ENCODE measurements around the gene ZBTB45. TPM values are rescaled to one million over a fixed set of nuclear protein-coding genes. Genes with fewer than 3 reads are reported as not detected.

ZBTB45 gene
- total and polyA plus RNA-seq, 9 of the 15 experiments (the other 6 are each of a cell fraction or from before 2014, with no cell fraction given) = 0.08 to 16.1 (median 1.8) TPM

DNA sequence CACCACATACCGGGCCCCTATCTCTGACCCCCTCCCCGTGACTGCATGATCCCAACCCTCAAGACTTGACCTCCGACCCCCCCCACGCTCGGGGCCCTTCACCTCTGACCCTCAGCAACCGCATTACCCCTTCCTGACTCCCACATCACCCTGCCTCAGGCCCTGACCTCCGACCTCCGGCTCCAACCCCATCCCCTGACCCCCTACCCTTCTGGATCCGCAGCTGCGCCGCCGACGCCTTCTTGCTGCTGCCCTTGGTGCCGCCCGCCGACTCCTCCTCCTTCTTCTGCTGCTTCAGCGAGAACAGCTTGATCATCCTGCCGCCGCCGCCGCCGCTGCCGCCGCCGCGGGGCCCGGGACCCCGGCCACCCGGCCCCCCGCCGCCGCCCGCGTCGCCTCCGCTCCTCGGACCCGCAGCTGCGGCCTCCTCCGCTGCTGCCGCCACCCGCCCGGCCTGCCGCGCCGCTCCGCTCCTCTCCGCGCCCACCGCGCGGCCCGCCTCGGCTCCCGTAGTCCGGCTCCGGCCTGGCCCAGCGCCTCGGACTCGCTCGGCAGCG lies 38.5 kb upstream of the ZBTB45 start, which contains the start of gene UBE2M (continued):
- TF ChIP-seq ZBTB34 (CRISPR knock-in tag; IDR thresholded peaks at IDR 0.05) (no peak), HNRNPUL1 (IDR thresholded peaks at IDR 0.05; ENCODE audit: low read length) (no peak), SIX5 (IDR thresholded peaks at IDR 0.05; ENCODE audit: borderline replicate concordance in 1 of 2, insufficient read depth in 1 of 2, low read depth in 1 of 2, low read length in 2 of 2) (no peak), XRCC5 (IDR thresholded peaks at IDR 0.05; ENCODE audit: low read depth, low read length) (0 out of 2 replicates have a peak, but pooled peaks have one; percentile 11), ZNF316 (IDR thresholded peaks at IDR 0.05) (peak; percentile 38), ZBTB8A (IDR thresholded peaks at IDR 0.05; ENCODE audit: partially characterized antibody) (no peak), ZNF311 (CRISPR knock-in tag; IDR thresholded peaks at IDR 0.05) (no peak), ZNF766 (CRISPR knock-in tag; conservative IDR thresholded peaks at IDR 0.05) (0 out of 2 replicates have a peak, but pooled peaks have one; percentile 31), HDAC2 (IDR thresholded peaks at IDR 0.05) (peak; percentile 44; the same call in 1 of the 2 replicates), PHB2 (IDR thresholded peaks at IDR 0.05; ENCODE audit: low read depth) (no peak), SIN3B (IDR thresholded peaks at IDR 0.05; ENCODE audit: low read depth) (no peak), C11orf30 (IDR thresholded peaks at IDR 0.05; ENCODE audit: low read depth) (peak; percentile 56), ATF2 (CRISPR knock-in tag; IDR thresholded peaks at IDR 0.05) (no peak), HSF4 (CRISPR knock-in tag; IDR thresholded peaks at IDR 0.05; ENCODE audit: borderline replicate concordance) (no peak), YY1 (IDR thresholded peaks at IDR 0.05; ENCODE audit: borderline replicate concordance in 1 of 3, control insufficient read depth in 1 of 3, extremely low read depth in 1 of 3, insufficient read depth in 3 of 3, insufficient read length in 1 of 3, insufficient replicate concordance in 2 of 3, low read depth in 1 of 3, low read length in 2 of 3) (peak in 1 of 3 experiments; percentile 44), SLC30A9 (CRISPR knock-in tag; IDR thresholded peaks at IDR 0.05) (no peak), STAG1 (CRISPR knock-in tag; IDR thresholded peaks at IDR 0.05; ENCODE audit: borderline replicate concordance) (no peak), SIRT6 (IDR thresholded peaks at IDR 0.05; ENCODE audit: low read depth, low read length) (no peak), RAD21 (CRISPR knock-in tag; conservative IDR thresholded peaks at IDR 0.05 in 1 of 2, IDR thresholded peaks at IDR 0.05 in 1 of 2) (no peak), MTA3 (IDR thresholded peaks at IDR 0.05; ENCODE audit: borderline replicate concordance) (peak; percentile 82; the same call in 1 of the 2 replicates), TRIM28 (IDR thresholded peaks at IDR 0.05) (no peak), LCOR (CRISPR knock-in tag; IDR thresholded peaks at IDR 0.05) (no peak)
- TF ChIP-seq, protein P1, sequence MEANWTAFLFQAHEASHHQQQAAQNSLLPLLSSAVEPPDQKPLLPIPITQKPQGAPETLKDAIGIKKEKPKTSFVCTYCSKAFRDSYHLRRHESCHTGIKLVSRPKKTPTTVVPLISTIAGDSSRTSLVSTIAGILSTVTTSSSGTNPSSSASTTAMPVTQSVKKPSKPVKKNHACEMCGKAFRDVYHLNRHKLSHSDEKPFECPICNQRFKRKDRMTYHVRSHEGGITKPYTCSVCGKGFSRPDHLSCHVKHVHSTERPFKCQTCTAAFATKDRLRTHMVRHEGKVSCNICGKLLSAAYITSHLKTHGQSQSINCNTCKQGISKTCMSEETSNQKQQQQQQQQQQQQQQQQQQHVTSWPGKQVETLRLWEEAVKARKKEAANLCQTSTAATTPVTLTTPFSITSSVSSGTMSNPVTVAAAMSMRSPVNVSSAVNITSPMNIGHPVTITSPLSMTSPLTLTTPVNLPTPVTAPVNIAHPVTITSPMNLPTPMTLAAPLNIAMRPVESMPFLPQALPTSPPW (CRISPR knock-in tag; IDR thresholded peaks at IDR 0.05) = peak; percentile 50; the same call in 1 of the 2 replicates

Data from K562 (cell line).